GM21529 (cell line): ENCODE data around the gene STPG4.
"Not testable (repeated sequence)": the region's sequence is repeated elsewhere in the genome, so short reads cannot be mapped to it uniquely, and the experiment has no call there.

Source experiments
- ATAC-seq: cut with Tn5 transposase; IDR thresholded peaks from one replicate; pipeline ENCODE4 v1.9.1; 2021; ENCODE audit not compliant: unreplicated experiment

STPG4 gene

GRCh38 chr2:47128705-47129104, 26.4 kb downstream of the STPG4 start:
- ATAC-seq, result no peak

- no peak for ATAC-seq
Observed at GRCh38 chr2:47127862-47128543, 27.1 kb downstream of the STPG4 start.

GRCh38 chr2:47126783-47127182, 28.3 kb downstream of the STPG4 start:
- ATAC-seq, result no peak

- not testable (repeated sequence) for ATAC-seq
Observed at GRCh38 chr2:47124740-47125139, 30.4 kb downstream of the STPG4 start.

GRCh38 chr2:47120424-47120823, 34.7 kb downstream of the STPG4 start:
- ATAC-seq, result not testable (repeated sequence)

GRCh38 chr2:47119001-47119400, 36.1 kb downstream of the STPG4 start:
- no peak for ATAC-seq

GRCh38 chr2:47118581-47118980, 36.5 kb downstream of the STPG4 start:
- ATAC-seq, result no peak

- no peak for ATAC-seq
Observed at GRCh38 chr2:47112665-47113435, 42.3 kb downstream of the STPG4 start.

- no peak for ATAC-seq
Observed at GRCh38 chr2:47109680-47110079, 45.4 kb downstream of the STPG4 start.

GRCh38 chr2:47109007-47109375, 46.1 kb downstream of the STPG4 start:
- no peak for ATAC-seq

- not testable (repeated sequence) for ATAC-seq
Observed at GRCh38 chr2:47108267-47109006, 46.7 kb downstream of the STPG4 start.

- not testable (repeated sequence) for ATAC-seq
Observed at GRCh38 chr2:47107201-47107600, 47.9 kb downstream of the STPG4 start.

- not testable (repeated sequence) for ATAC-seq
Observed at GRCh38 chr2:47106231-47106630, 48.9 kb downstream of the STPG4 start.

GRCh38 chr2:47099712-47100111, 55.4 kb downstream of the STPG4 start:
- not testable (repeated sequence) for ATAC-seq

- ATAC-seq, result no peak
Observed at GRCh38 chr2:47098953-47099352, 56.2 kb downstream of the STPG4 start.

- ATAC-seq, result no peak
Observed at GRCh38 chr2:47097563-47097962, 57.5 kb downstream of the STPG4 start.

- ATAC-seq, result no peak
Observed at GRCh38 chr2:47096451-47096850, 58.7 kb downstream of the STPG4 start.

- ATAC-seq, result no peak
Observed at GRCh38 chr2:47095349-47096020, 59.6 kb downstream of the STPG4 start.

- ATAC-seq, result no peak
Observed at GRCh38 chr2:47094511-47095142, 60.5 kb downstream of the STPG4 start.

- ATAC-seq, result no peak
Observed at GRCh38 chr2:47093626-47094025, 61.5 kb downstream of the STPG4 start.

GRCh38 chr2:47092465-47092864, 62.6 kb downstream of the STPG4 start:
- ATAC-seq, result no peak
